ENCODE data around the gene NPVF. TPM values are rescaled to one million over a fixed set of nuclear protein-coding genes. Genes with fewer than 3 reads are reported as not detected.

NPVF gene
- total RNA-seq, 1 experiment from 2014 or later: not detected

GRCh38 chr7:25181532-25181931, 46.8 kb downstream of the NPVF start:
- no peaks in the 10 kb centered on the region for H3K36me3 Mint-ChIP-seq (ENCODE audit: insufficient read depth in 1 of 3, low read depth in 3 of 3)
- Histone ChIP-seq H2BK120ac (ENCODE audit: low read depth, low read length, poor library complexity, severe bottlenecking) (no peak overlapping the region), H3K14ac (ENCODE audit: insufficient read depth, low read length) (no peak overlapping the region), H3K9me3 (ENCODE audit: control insufficient read depth, low read depth, low read length) (no peaks in the 10 kb centered on the region), H4K8ac (replicated peaks; ENCODE audit: insufficient read length, low read depth, low read length) (no peak overlapping the region), H3K79me2 (ENCODE audit: insufficient read depth, low read length) (no peaks in the 10 kb centered on the region), H2BK12ac (ENCODE audit: insufficient read length, low read depth, low read length) (no peak overlapping the region), H3K18ac (ENCODE audit: insufficient read length, low read depth, low read length) (no peak overlapping the region), H4K91ac (ENCODE audit: insufficient read length, low read depth, low read length) (no peak overlapping the region), H3K9ac (ENCODE audit: extremely low read depth, insufficient read length, low read length) (no peak overlapping the region), H3K23ac (ENCODE audit: insufficient read length, low read depth, low read length) (no peak overlapping the region), H3K23me2 (ENCODE audit: insufficient read length, low read depth, low read length, poor library complexity, severe bottlenecking) (peaks cover 6% of the 10 kb centered on the region), H2BK5ac (ENCODE audit: insufficient read length, low read length) (no peak overlapping the region), H3K56ac (ENCODE audit: insufficient read length, low read depth, low read length) (no peak overlapping the region), H3K27ac (ENCODE audit: insufficient read length, low read depth, low read length) (no peak overlapping the region), H4K20me1 (ENCODE audit: control insufficient read depth, insufficient read depth, insufficient read length) (no peaks in the 10 kb centered on the region), H2BK15ac (ENCODE audit: low read depth, low read length) (no peak overlapping the region), H2BK20ac (ENCODE audit: low read depth, low read length, poor library complexity, severe bottlenecking) (no peak overlapping the region), H4K5ac (ENCODE audit: insufficient read length, low read depth, low read length) (no peak overlapping the region), H3K27me3 (ENCODE audit: insufficient read depth, low read length) (no peaks in the 10 kb centered on the region; the same call in 1 of the 2 replicates), H3K4me2 (ENCODE audit: insufficient read depth, insufficient read length, low read length) (no peak overlapping the region), H3K79me1 (ENCODE audit: insufficient read depth, low read depth, low read length, poor library complexity, severe bottlenecking) (no peaks in the 10 kb centered on the region), H3T11ph (ENCODE audit: low read length) (no peak overlapping the region), H3K4ac (ENCODE audit: low read depth, low read length) (no peak overlapping the region), H2AK5ac (ENCODE audit: insufficient read length, low read length) (no peak overlapping the region), H3K4me1 (ENCODE audit: insufficient read depth, low read length) (no peaks in the 10 kb centered on the region; the same call in 1 of the 2 replicates), H2AFZ (ENCODE audit: low read length) (no peak overlapping the region)
- no peak for TF ChIP-seq CTCF (conservative IDR thresholded peaks at IDR 0.05)
- DNase-seq: no peak
- peaks cover 16 to 18% of the 10 kb centered on the region in 2 experiments for H3K4me1 Mint-ChIP-seq
- no peak overlapping the region for H3K4me3 Mint-ChIP-seq
- no peak overlapping the region for H3K27ac Mint-ChIP-seq
- H3K9me3 Mint-ChIP-seq: peaks cover 0 to 3% of the 10 kb centered on the region in 2 experiments; a peak in 1 of 5 replicates
- WGBS (ENCODE audit: extremely low coverage, insufficient read length, low lambda C conversion rate): no CpG with 5 or more reads among the region's 3 CpGs
- peaks cover 27% of the 10 kb centered on the region for H3K27me3 Mint-ChIP-seq (ENCODE audit: low read depth)
